ENCODE data around the gene FHIP1B.

The FHIP1B gene

GRCh38 chr11:6199174-6199810, 35.1 kb downstream of the FHIP1B start, which contains the start of gene OR52W1:
Gene OR52W1, plus strand, starts transcription at chr11:6199224. Its CDS starts 0 bp downstream, at chr11:6199224.
- no peak for DNase-seq

- DNase-seq: no peak
These were observed 36.8 kb downstream of the FHIP1B start for GRCh38 chr11:6197466-6198200.

- no peak for DNase-seq
These were observed 38.0 kb downstream of the FHIP1B start for GRCh38 chr11:6196396-6196795.

- no peak for DNase-seq
These were observed 40.3 kb downstream of the FHIP1B start for GRCh38 chr11:6194065-6194581.

- no peak for DNase-seq
These were observed 42.7 kb downstream of the FHIP1B start for GRCh38 chr11:6191742-6192141.

GRCh38 chr11:6175440-6175839, 59.0 kb downstream of the FHIP1B start:
- DNase-seq: no peak

- no peak for DNase-seq
These were observed 64.2 kb downstream of the FHIP1B start, which contains the start of gene OR52B2 for GRCh38 chr11:6170226-6170625. Gene OR52B2, minus strand, starts transcription at chr11:6170326. Its CDS starts 0 bp downstream, at chr11:6170326.

Data from central memory CD4-positive, alpha-beta T cell (primary cell).